Measurements from ENCODE around the gene SCUBE1.

DNA sequence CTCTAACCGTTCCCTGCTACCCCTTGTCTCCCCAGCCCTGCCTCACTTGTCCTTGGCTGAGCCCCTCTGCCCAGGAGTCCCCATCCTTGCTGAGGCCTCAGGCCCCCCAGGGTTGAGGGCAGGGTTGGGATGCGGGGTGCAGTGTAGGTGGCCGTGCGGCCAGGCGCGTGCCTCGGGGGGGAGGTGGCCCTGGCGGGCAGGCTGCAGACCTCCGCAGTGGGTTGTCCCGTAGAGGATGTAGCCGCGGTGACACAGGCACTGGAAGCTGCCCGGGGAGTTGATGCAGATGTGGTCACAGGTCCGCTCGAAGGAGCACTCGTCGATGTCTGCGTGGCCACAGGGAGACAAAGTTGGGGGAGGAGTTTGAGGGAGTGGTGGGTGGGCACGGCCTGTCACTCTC, 114.3 kb downstream of the SCUBE1 start:
- TF ChIP-seq ZNF565 (CRISPR knock-in tag; conservative IDR thresholded peaks at IDR 0.05; ENCODE audit: low read depth) (no peak), ESRRG (CRISPR knock-in tag; IDR thresholded peaks at IDR 0.05) (no peak)
- TF ChIP-seq, protein P1, sequence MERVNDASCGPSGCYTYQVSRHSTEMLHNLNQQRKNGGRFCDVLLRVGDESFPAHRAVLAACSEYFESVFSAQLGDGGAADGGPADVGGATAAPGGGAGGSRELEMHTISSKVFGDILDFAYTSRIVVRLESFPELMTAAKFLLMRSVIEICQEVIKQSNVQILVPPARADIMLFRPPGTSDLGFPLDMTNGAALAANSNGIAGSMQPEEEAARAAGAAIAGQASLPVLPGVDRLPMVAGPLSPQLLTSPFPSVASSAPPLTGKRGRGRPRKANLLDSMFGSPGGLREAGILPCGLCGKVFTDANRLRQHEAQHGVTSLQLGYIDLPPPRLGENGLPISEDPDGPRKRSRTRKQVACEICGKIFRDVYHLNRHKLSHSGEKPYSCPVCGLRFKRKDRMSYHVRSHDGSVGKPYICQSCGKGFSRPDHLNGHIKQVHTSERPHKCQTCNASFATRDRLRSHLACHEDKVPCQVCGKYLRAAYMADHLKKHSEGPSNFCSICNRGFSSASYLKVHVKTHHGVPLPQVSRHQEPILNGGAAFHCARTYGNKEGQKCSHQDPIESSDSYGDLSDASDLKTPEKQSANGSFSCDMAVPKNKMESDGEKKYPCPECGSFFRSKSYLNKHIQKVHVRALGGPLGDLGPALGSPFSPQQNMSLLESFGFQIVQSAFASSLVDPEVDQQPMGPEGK (CRISPR knock-in tag; IDR thresholded peaks at IDR 0.05; ENCODE audit: borderline replicate concordance), result no peak

Measured in SK-N-SH treated with all-trans-retinoic acid at 6 μM for 48 hours (cell line).